CD4-positive, alpha-beta T cell (primary cell): Measurements from ENCODE around the gene CENPT. TPM values are rescaled to one million over a fixed set of nuclear protein-coding genes. Genes with fewer than 3 reads are reported as not detected.
"Not testable (repeated sequence)": the region's sequence is repeated elsewhere in the genome, so short reads cannot be mapped to it uniquely, and the experiment has no call there.

Source experiments
- ATAC-seq: fragments of 200-7000 bp; cut with Tn5 transposase; one replicate; pipeline ENCODE4 v1.10.0; 2022; ENCODE audit warnings: mild to moderate bottlenecking; ENCODE audit not compliant: poor library complexity
- CTCF ChIA-PET: fragments of 350-600 bp; sonication (Branson Sonifier 250); formaldehyde crosslinking; loops from one replicate; lab custom pipeline; 2021; ENCODE audit warnings: antibody characterized with exemption, inconsistent platforms; lab: Charles Lee
- POLR2A ChIA-PET: fragments of 350-600 bp; sonication (Branson Sonifier 250); formaldehyde crosslinking; loops from one replicate; lab custom pipeline; 2021; ENCODE audit warnings: antibody characterized with exemption, inconsistent platforms; lab: Charles Lee
- DNase-seq, 14 experiments: peaks; one replicate each; pipeline ENCODE4 v3.0.0-alpha.2; 2013 to 2020; ENCODE audit warnings: mixed read lengths in 2 of 14
- H3K27ac ChIP-seq, 2 donors: one replicate each; pipeline versions ENCODE4 v1.5.1 to v1.7.0; 2013; ENCODE audit warnings: low read length in 2 of 2, low read depth in 1 of 2, mild to moderate bottlenecking in 1 of 2
- H3K27me3 ChIP-seq, 2 experiments: 1 replicate in 1 of 2; 2 replicates in 1 of 2; pipeline versions ENCODE4 v1.6.1 to v1.7.0; 2013; ENCODE audit warnings: low read length in 2 of 2, control low read depth in 1 of 2, mild to moderate bottlenecking in 1 of 2, moderate library complexity in 1 of 2; ENCODE audit not compliant: insufficient read depth in 2 of 2, control insufficient read depth in 1 of 2
- H3K36me3 ChIP-seq: one replicate; pipeline ENCODE4 v1.6.1; 2013; ENCODE audit warnings: low read length, control low read depth; ENCODE audit not compliant: insufficient read depth
- H3K4me1 ChIP-seq: one replicate; pipeline ENCODE4 v1.6.1; 2013; ENCODE audit warnings: low read length, control low read depth; ENCODE audit not compliant: insufficient read depth
- H3K4me3 ChIP-seq: one replicate; pipeline ENCODE4 v1.5.1; 2013; ENCODE audit warnings: mild to moderate bottlenecking, low read length, moderate library complexity
- H3K9me3 ChIP-seq, 2 experiments: 1 replicate in 1 of 2; 2 replicates in 1 of 2; pipeline versions ENCODE4 v1.6.1 to v1.7.0; 2013; ENCODE audit warnings: low read length in 2 of 2, mild to moderate bottlenecking in 2 of 2, control low read depth in 1 of 2, moderate library complexity in 1 of 2; ENCODE audit not compliant: control insufficient read depth in 1 of 2, insufficient read depth in 1 of 2
- H3K27ac Mint-ChIP-seq: one replicate; pipeline ENCODE4 v1.8.0; 2020; ENCODE audit warnings: mixed read lengths
- H3K27me3 Mint-ChIP-seq: one replicate; pipeline ENCODE4 v1.8.0; 2021; ENCODE audit warnings: mixed read lengths
- H3K36me3 Mint-ChIP-seq: one replicate; pipeline ENCODE4 v1.8.0; 2021; ENCODE audit warnings: low read depth, mixed read lengths
- H3K4me1 Mint-ChIP-seq: one replicate; pipeline ENCODE4 v1.8.0; 2021; ENCODE audit warnings: low read depth, mixed read lengths
- H3K4me3 Mint-ChIP-seq: one replicate; pipeline ENCODE4 v1.8.0; 2020; ENCODE audit warnings: mild to moderate bottlenecking, mixed read lengths
- H3K9me3 Mint-ChIP-seq: one replicate; pipeline ENCODE4 v1.8.0; 2020; ENCODE audit warnings: mixed read lengths
- CTCF ChIP-seq: fragments of 200-600 bp; IDR thresholded peaks from one replicate; pipeline ENCODE4 v1.8.0; 2022; ENCODE audit warnings: antibody characterized with exemption, mild to moderate bottlenecking
- intact Hi-C, 2 experiments: fragments of 100-400 bp; cut with DNase I in 1 of 2; cut with micrococcal nuclease in 1 of 2; formaldehyde crosslinking; loops; one replicate each; pipeline versions ENCODE4 v1.15.1 to v1.9.0; 2023 to 2025; cut with DNase I, micrococcal nuclease
- total RNA-seq, 174 experiments: library from RNA in 2 of 174; stranded (reverse) in 2 of 174; gene quantifications; one replicate each; pipeline ENCODE4 v1.2.3 and lab custom pipeline; 2021 to 2026

Gene CENPT
- total RNA-seq, 2 experiments from 2014 or later, result 77.5 to 84.1 TPM

GRCh38 chr16:67841198-67841815 is 6.2 kb downstream of the CENPT start:
- POLR2A ChIA-PET, result interaction anchor here (0.5 kb wide), 1 partner anchor 280 kb away, joined by 4 read pairs; no protein-coding TSS in a partner anchor

GRCh38 chr16:67837811-67838210 is 9.7 kb downstream of the CENPT start:
- no peak overlapping the region for H3K27ac Mint-ChIP-seq
- H3K9me3 Mint-ChIP-seq, result no peaks in the 10 kb centered on the region
- no peaks in the 10 kb centered on the region for H3K9me3 ChIP-seq
- H3K36me3 ChIP-seq, result no peaks in the 10 kb centered on the region
- H3K27me3 Mint-ChIP-seq, result no peaks in the 10 kb centered on the region
- POLR2A ChIA-PET, result no interaction called here
- H3K27ac ChIP-seq, result no peak overlapping the region
- H3K36me3 Mint-ChIP-seq, result peaks cover 12% of the 10 kb centered on the region
- CTCF ChIA-PET, result interaction anchor here (3.3 kb wide), 1 partner anchor 22 kb away, joined by 18 read pairs; no protein-coding TSS in a partner anchor
- ATAC-seq (no peak), DNase-seq (no peak)
- peaks cover 22% of the 10 kb centered on the region for H3K4me1 Mint-ChIP-seq
- no peaks in the 10 kb centered on the region for H3K27me3 ChIP-seq
- no peak for TF ChIP-seq CTCF
- intact Hi-C loops, result no loop called here
- peak overlapping the region; percentile 7 for H3K4me3 Mint-ChIP-seq
- peaks cover 28% of the 10 kb centered on the region for H3K4me1 ChIP-seq
- H3K4me3 ChIP-seq, result no peak overlapping the region

More at GRCh38 chr16:67841198-67841815, 6.2 kb downstream of the CENPT start:
- Mint-ChIP-seq H3K9me3 (no peaks in the 10 kb centered on the region), H3K36me3 (peaks cover 24% of the 10 kb centered on the region), H3K27ac (peak overlapping the region; percentile 95), H3K4me3 (peak overlapping the region; percentile 91), H3K4me1 (peaks cover 42% of the 10 kb centered on the region), H3K27me3 (no peaks in the 10 kb centered on the region)
- Histone ChIP-seq H3K4me3 (peak overlapping the region; percentile 96), H3K4me1 (peaks cover 48% of the 10 kb centered on the region), H3K36me3 (peaks cover 9% of the 10 kb centered on the region), H3K27me3 (no peaks in the 10 kb centered on the region), H3K27ac (peak overlapping the region in 1 of 2 donors; percentile 99), H3K9me3 (no peaks in the 10 kb centered on the region)
- no peak for DNase-seq
- CTCF ChIA-PET, result interaction anchor here (1.2 to 1.4 kb wide), 2 partner anchors 15 to 25 kb away, joined by 3 to 9 read pairs; no protein-coding TSS in a partner anchor
- intact Hi-C loops, result loop anchor here (5.0 to 10.0 kb wide), 2 partner anchors 51 to 617 kb away; partner anchors contain the start of genes PSKH1 (in 1 of the 2) and TMEM208 (in 1 of the 2)
- no peak for ATAC-seq
- no peak for TF ChIP-seq CTCF

- H3K4me3 Mint-ChIP-seq, ATAC-seq, H3K27me3 Mint-ChIP-seq, H3K9me3 ChIP-seq, H3K4me3 ChIP-seq, H3K27me3 ChIP-seq, DNase-seq, H3K36me3 ChIP-seq, H3K27ac ChIP-seq, intact Hi-C loops, H3K36me3 Mint-ChIP-seq, H3K9me3 Mint-ChIP-seq, H3K27ac Mint-ChIP-seq: not testable (repeated sequence)
- H3K4me1 ChIP-seq, result peaks cover 28% of the 10 kb centered on the region
- POLR2A ChIA-PET, result interaction anchor here (1.1 kb wide), 1 partner anchor 97 kb away, joined by 3 read pairs; no protein-coding TSS in a partner anchor
- H3K4me1 Mint-ChIP-seq, result peaks cover 25% of the 10 kb centered on the region
- CTCF ChIA-PET, result interaction anchor here (3.3 kb wide), 1 partner anchor 21 kb away, joined by 18 read pairs; no protein-coding TSS in a partner anchor
Measured at GRCh38 chr16:67837190-67837589, 10.3 kb downstream of the CENPT start.
